BJ (cell line): ENCODE results near the gene CTDNEP1. TPM values are rescaled to one million over a fixed set of nuclear protein-coding genes. Genes with fewer than 3 reads are reported as not detected.
A peak's percentile ranks its signal among the peaks of the same experiment; 100 is the strongest.

Experiments used
- CTCF ChIA-PET: fragments of 350-600 bp; formaldehyde crosslinking; extraction: SDS; loops from one replicate; lab custom pipeline; 2021; ENCODE audit warnings: antibody characterized with exemption, inconsistent platforms; lab: Yijun Ruan, JAX
- POLR2A ChIA-PET: fragments of 300-600 bp; sonication (Branson Sonifier 250); formaldehyde crosslinking; extraction: SDS; loops from one replicate; lab custom pipeline; 2021; ENCODE audit warnings: antibody characterized with exemption; lab: Charles Lee
- DNase-seq: peaks from one replicate; pipeline ENCODE4 v3.0.0-alpha.2; 2011; ENCODE audit warnings: low read depth
- H3K27me3 ChIP-seq: 2 replicates; pipeline ENCODE4 v1.6.0; 2011; ENCODE audit warnings: low read length; ENCODE audit not compliant: control insufficient read depth, insufficient read depth
- H3K36me3 ChIP-seq: 2 replicates; pipeline ENCODE4 v1.5.1; 2011; ENCODE audit warnings: low read length; ENCODE audit not compliant: control insufficient read depth, insufficient read depth
- H3K4me3 ChIP-seq: 2 replicates; pipeline ENCODE4 v1.5.1; 2011; ENCODE audit warnings: low read depth, mild to moderate bottlenecking, control low read depth, low read length
- CTCF ChIP-seq: IDR thresholded peaks from 2 replicates; pipeline ENCODE4 v1.5.1; 2011; ENCODE audit warnings: low read depth, mild to moderate bottlenecking, control low read depth, inconsistent platforms, low read length, moderate library complexity; ENCODE audit not compliant: insufficient read depth
- polyA plus RNA-seq: library from polyadenylated mRNA; depleted of rRNA; stranded (reverse); fragments of >200 nt; gene quantifications from 2 replicates; pipeline ENCODE4 v1.2.3, GENCODE V29; 2011

The CTDNEP1 gene
- polyA plus RNA-seq, 1 experiment, result 129 TPM

- DNase-seq, result no peak
- H3K27me3 ChIP-seq, result no peaks in the 10 kb centered on the region
- H3K36me3 ChIP-seq, result peaks cover 15% of the 10 kb centered on the region
- TF ChIP-seq CTCF, result no peak
- ChIA-PET POLR2A (interaction anchor here (0.6 to 1.0 kb wide), 5 partner anchors 17 to 1835 kb away, joined by 3 to 14 read pairs (median 3); no protein-coding TSS in a partner anchor), CTCF (interaction anchor here (0.7 to 3.6 kb wide), 5 partner anchors 18 to 322 kb away, joined by 3 to 19 read pairs (median 3); no protein-coding TSS in a partner anchor)
- peak overlapping the region; percentile 97 for H3K4me3 ChIP-seq
Observed at GRCh38 chr17:7238420-7239090, 13.0 kb downstream of the CTDNEP1 start.

GRCh38 chr17:7237761-7238419, 13.6 kb downstream of the CTDNEP1 start:
- peaks cover 15% of the 10 kb centered on the region for H3K36me3 ChIP-seq
- ChIA-PET POLR2A (interaction anchor here (0.6 to 1.0 kb wide), 5 partner anchors 16 to 1834 kb away, joined by 3 to 14 read pairs (median 4); partner anchors contain the start of genes ACADVL and DLG4), CTCF (interaction anchor here (0.7 to 3.6 kb wide), 5 partner anchors 17 to 322 kb away, joined by 3 to 19 read pairs (median 3); no protein-coding TSS in a partner anchor)
- no peak for DNase-seq
- no peaks in the 10 kb centered on the region for H3K27me3 ChIP-seq
- no peak for TF ChIP-seq CTCF
- peak overlapping the region; percentile 97 for H3K4me3 ChIP-seq

GRCh38 chr17:7237266-7237760, 14.2 kb downstream of the CTDNEP1 start:
- ChIA-PET POLR2A (interaction anchor here (0.9 kb wide), 1 partner anchor 17 kb away, joined by 4 read pairs; the partner anchor contains the start of genes ACADVL and DLG4), CTCF (interaction anchor here (1.0 to 3.6 kb wide), 2 partner anchors 17 to 59 kb away, joined by 3 to 19 read pairs; no protein-coding TSS in a partner anchor)
- DNase-seq, result no peak
- Histone ChIP-seq H3K4me3 (peak overlapping the region; percentile 97), H3K27me3 (no peaks in the 10 kb centered on the region), H3K36me3 (peaks cover 15% of the 10 kb centered on the region)
- TF ChIP-seq CTCF, result no peak

- H3K27me3 ChIP-seq, result no peaks in the 10 kb centered on the region
- no peak for TF ChIP-seq CTCF
- ChIA-PET POLR2A (no interaction called here), CTCF (interaction anchor here (1.1 to 3.6 kb wide), 2 partner anchors 59 to 324 kb away, joined by 4 to 19 read pairs; no protein-coding TSS in a partner anchor)
- H3K4me3 ChIP-seq, result no peak overlapping the region
- no peak for DNase-seq
- H3K36me3 ChIP-seq, result peaks cover 15% of the 10 kb centered on the region
Observed at GRCh38 chr17:7236808-7237207, 14.7 kb downstream of the CTDNEP1 start.
